WI38 (cell line): ENCODE data around the gene CELF2.

Experiments
- H3K4me3 ChIP-seq: 2 replicates; pipeline ENCODE4 v1.5.1; 2011; ENCODE audit warnings: low read depth, mild to moderate bottlenecking, control low read depth, low read length
- TF ChIP-seq, protein P1 (sequence below): IDR thresholded peaks from 2 replicates; pipeline ENCODE4 v1.5.1; 2012; ENCODE audit warnings: low read depth, mild to moderate bottlenecking, control low read depth, low read length

Gene CELF2

GRCh38 chr10:11332846-11333245, 315.2 kb downstream of the CELF2 start:
- no peak overlapping the region for H3K4me3 ChIP-seq
- TF ChIP-seq, protein P1, sequence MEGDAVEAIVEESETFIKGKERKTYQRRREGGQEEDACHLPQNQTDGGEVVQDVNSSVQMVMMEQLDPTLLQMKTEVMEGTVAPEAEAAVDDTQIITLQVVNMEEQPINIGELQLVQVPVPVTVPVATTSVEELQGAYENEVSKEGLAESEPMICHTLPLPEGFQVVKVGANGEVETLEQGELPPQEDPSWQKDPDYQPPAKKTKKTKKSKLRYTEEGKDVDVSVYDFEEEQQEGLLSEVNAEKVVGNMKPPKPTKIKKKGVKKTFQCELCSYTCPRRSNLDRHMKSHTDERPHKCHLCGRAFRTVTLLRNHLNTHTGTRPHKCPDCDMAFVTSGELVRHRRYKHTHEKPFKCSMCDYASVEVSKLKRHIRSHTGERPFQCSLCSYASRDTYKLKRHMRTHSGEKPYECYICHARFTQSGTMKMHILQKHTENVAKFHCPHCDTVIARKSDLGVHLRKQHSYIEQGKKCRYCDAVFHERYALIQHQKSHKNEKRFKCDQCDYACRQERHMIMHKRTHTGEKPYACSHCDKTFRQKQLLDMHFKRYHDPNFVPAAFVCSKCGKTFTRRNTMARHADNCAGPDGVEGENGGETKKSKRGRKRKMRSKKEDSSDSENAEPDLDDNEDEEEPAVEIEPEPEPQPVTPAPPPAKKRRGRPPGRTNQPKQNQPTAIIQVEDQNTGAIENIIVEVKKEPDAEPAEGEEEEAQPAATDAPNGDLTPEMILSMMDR, result no peak

- TF ChIP-seq, protein P1, result no peak
- H3K4me3 ChIP-seq, result no peak overlapping the region
Observed at GRCh38 chr10:11334436-11334835, 316.8 kb downstream of the CELF2 start.

DNA sequence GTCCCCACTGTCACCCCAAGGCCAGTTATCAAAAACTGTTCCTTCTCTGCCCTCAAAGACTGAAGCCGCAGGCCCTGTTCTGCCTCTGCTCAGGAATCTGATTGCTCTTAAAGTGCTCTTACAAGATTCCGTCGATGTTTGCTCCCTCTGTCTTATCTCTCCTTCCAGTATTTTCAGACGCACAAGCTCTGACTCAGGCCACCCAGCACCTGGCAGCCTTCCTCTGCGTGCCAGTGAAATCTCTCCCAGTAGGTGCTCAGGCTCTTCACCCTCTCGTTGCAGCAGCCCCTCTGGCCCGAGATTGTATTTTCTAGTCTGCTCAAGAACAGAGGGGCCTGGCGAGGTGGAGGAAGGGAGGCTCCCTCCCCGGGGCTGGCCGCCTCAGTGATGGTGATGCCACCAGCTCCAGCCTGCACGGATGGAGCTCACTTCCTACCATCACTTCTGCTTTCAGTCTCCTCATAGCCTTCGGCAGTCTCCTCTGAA, 317.5 kb downstream of the CELF2 start:
- no peak overlapping the region for H3K4me3 ChIP-seq
- TF ChIP-seq, protein P1, result no peak

- TF ChIP-seq, protein P1, result no peak
- no peak overlapping the region for H3K4me3 ChIP-seq
Observed at GRCh38 chr10:11335881-11336430, 318.3 kb downstream of the CELF2 start.

DNA sequence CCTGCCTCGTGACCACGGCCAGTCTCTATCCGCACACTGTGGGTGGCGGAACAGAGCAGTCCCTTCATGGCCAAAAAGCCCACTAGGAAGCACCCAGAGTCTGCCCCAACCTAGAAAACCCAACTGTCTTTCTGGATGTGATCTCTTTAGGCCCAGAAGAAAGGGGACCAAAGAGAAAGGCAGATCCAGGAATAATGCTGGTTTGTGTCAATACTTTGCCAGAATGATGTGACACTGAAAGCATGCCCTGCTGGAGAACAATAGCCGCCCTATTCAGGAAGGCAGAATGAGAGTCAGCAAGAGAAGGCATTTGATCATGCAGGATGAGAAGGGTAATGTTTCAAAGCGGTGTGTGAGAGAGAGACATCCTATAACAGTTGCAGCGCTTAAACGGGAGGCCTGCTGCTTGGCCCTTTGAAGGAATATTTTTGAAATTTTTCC, 319.1 kb downstream of the CELF2 start:
- TF ChIP-seq, protein P1, result no peak

DNA sequence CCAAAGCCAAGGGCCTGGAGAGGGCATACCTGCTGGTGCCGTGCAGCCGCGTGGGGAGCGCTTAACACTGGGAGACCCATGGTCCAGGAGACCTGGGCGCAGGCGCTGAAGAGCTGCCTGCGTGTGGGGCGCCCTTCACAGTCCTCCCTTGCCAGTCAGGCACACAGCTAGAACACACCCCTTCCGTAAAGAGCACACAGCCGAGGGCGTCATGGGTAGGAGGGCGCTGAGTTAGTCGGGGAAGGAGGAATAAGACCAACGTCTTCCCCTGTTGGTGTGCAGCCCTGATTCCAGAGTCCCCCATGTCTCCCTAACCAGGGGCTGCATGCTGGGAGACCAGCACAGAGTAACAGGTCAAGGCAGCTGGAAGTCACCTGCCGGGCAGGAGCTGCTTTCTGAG, 319.8 kb downstream of the CELF2 start:
- TF ChIP-seq, protein P1, result no peak
- no peak overlapping the region for H3K4me3 ChIP-seq

More for the DNA sequence above, 319.1 kb downstream of the CELF2 start:
- H3K4me3 ChIP-seq, result no peak overlapping the region

- TF ChIP-seq, protein P1, result no peak
- no peak overlapping the region for H3K4me3 ChIP-seq
Observed at GRCh38 chr10:11338160-11338844, 320.6 kb downstream of the CELF2 start.
